Spleen (tissue), 11 donors: ENCODE measurements around the gene TTC12. TPM values are rescaled to one million over a fixed set of nuclear protein-coding genes. Genes with fewer than 3 reads are reported as not detected.

Experiments used
- DNase-seq: peaks from one replicate; pipeline ENCODE4 v3.0.0-alpha.2; 2020
- H3K27ac ChIP-seq, 8 donors: fragments of 200-600 bp; sonication (generic) in 7 of 8; 1 replicate in 4 of 8; 2 replicates in 4 of 8; pipeline versions ENCODE4 v1.5.0 to v1.8.0; 2016 to 2021; ENCODE audit warnings: inconsistent platforms in 4 of 8, mild to moderate bottlenecking in 4 of 8, moderate library complexity in 1 of 8
- H3K27me3 ChIP-seq, 7 donors: fragments of 200-600 bp; sonication (generic) in 6 of 7; replicated peaks in 1 of 7; 1 replicate in 4 of 7; 2 replicates in 3 of 7; pipeline versions ENCODE4 v1.5.0 to v1.8.0; 2016 to 2021; ENCODE audit warnings: inconsistent platforms in 3 of 7, mild to moderate bottlenecking in 1 of 7
- H3K36me3 ChIP-seq, 6 donors: fragments of 200-600 bp; sonication (generic) in 5 of 6; 1 replicate in 4 of 6; 2 replicates in 2 of 6; pipeline versions ENCODE4 v1.5.0 to v1.8.0; 2016 to 2021; ENCODE audit warnings: inconsistent platforms in 2 of 6
- H3K4me1 ChIP-seq, 6 donors: fragments of 200-600 bp; sonication (generic) in 5 of 6; 1 replicate in 3 of 6; 2 replicates in 3 of 6; pipeline versions ENCODE4 v1.5.0 to v1.8.0; 2016 to 2021; ENCODE audit warnings: inconsistent platforms in 3 of 6
- H3K4me3 ChIP-seq, 8 donors: fragments of 200-600 bp; sonication (generic) in 7 of 8; 1 replicate in 4 of 8; 2 replicates in 4 of 8; pipeline versions ENCODE4 v1.5.0 to v1.8.0; 2016 to 2021; ENCODE audit warnings: inconsistent platforms in 4 of 8, mild to moderate bottlenecking in 4 of 8, moderate library complexity in 2 of 8
- H3K9me3 ChIP-seq, 8 donors: fragments of 200-600 bp; sonication (generic) in 7 of 8; 1 replicate in 4 of 8; 2 replicates in 4 of 8; pipeline versions ENCODE4 v1.5.0 to v1.8.0; 2016 to 2021; ENCODE audit warnings: inconsistent platforms in 4 of 8
- POLR2A ChIP-seq, 3 donors: fragments of 450-650 bp; IDR thresholded peaks; one replicate each; pipeline ENCODE4 v1.5.1; 2017; ENCODE audit warnings: antibody characterized with exemption in 3 of 3, mild to moderate bottlenecking in 1 of 3
- POLR2AphosphoS5 ChIP-seq, 3 donors: sonication (generic); formaldehyde crosslinking; IDR thresholded peaks; one replicate each; pipeline ENCODE4 v1.5.1; 2017; ENCODE audit warnings: antibody characterized with exemption in 3 of 3
- WGBS, 5 donors: extraction: QIAGEN DNeasy Blood & Tissue Kit in 3 of 5; methylation state at CpG; one replicate each; pipeline versions ENCODE4 v1.1.5 to v1.1.7; 2013 to 2018; 5-methylcytosine and 5-hydroxymethylcytosine counted together
- intact Hi-C: fragments of 100-400 bp; cut with DNase I; formaldehyde crosslinking; loops from one replicate; pipeline ENCODE4 v1.15.0; 2023; ENCODE audit warnings: low total_unique reads
- polyA plus RNA-seq, 3 donors: library from polyadenylated mRNA; stranded (reverse); fragments of 200-250 nt; gene quantifications; one replicate each; pipeline ENCODE4 v1.2.1, GENCODE V29; 2013
- total RNA-seq, 7 donors: library from RNA; depleted of rRNA in 3 of 7; stranded (reverse); fragments of >200 nt in 3 of 7; fragmentation: NEBNext Ultra II Directional in 4 of 7; extraction: Animal tissue kit (Norgen Biotek cat#: 25700) in 4 of 7; gene quantifications; one replicate each; pipeline versions ENCODE4 v1.1.0 to v1.2.1, GENCODE V29; 2016 to 2021
- TF ChIP-seq, protein P1 (sequence below), 11 experiments: fragments of 200-600 bp in 7 of 11; fragments of 450-650 bp in 4 of 11; sonication (generic) in 4 of 11; IDR thresholded peaks in 8 of 11; conservative IDR thresholded peaks in 3 of 11; 1 replicate in 7 of 11; 2 replicates in 4 of 11; pipeline versions ENCODE4 v1.4.0 to v1.8.0; 2016 to 2021; ENCODE audit warnings: antibody characterized with exemption in 11 of 11, inconsistent platforms in 4 of 11, mild to moderate bottlenecking in 1 of 11
- donor health status: healthy with polysubstance abuse.
- donor health status: DM: no; HTN: no; CAD: no; lungs with moderate emphysema.
- donor health status: DM: no; HTN: no; CAD: no.
- donor health status: Bipolar disorder and iron deficiency.
- donor health status: healthy.
- donor health status: DM: no; HTN: no; CAD: no.
- donor health status: DM: yes; HTN: yes; CAD: no.

The TTC12 gene
- total and polyA plus RNA-seq, 10 donors, result 4.2 to 29.8 (median 14.4) TPM

- Histone ChIP-seq H3K36me3 (no peaks in the 10 kb centered on the region), H3K27ac (no peak overlapping the region), H3K27me3 (no peaks in the 10 kb centered on the region), H3K9me3 (no peaks in the 10 kb centered on the region), H3K4me1 (no peaks in the 10 kb centered on the region), H3K4me3 (no peak overlapping the region)
- TF ChIP-seq, protein P1, sequence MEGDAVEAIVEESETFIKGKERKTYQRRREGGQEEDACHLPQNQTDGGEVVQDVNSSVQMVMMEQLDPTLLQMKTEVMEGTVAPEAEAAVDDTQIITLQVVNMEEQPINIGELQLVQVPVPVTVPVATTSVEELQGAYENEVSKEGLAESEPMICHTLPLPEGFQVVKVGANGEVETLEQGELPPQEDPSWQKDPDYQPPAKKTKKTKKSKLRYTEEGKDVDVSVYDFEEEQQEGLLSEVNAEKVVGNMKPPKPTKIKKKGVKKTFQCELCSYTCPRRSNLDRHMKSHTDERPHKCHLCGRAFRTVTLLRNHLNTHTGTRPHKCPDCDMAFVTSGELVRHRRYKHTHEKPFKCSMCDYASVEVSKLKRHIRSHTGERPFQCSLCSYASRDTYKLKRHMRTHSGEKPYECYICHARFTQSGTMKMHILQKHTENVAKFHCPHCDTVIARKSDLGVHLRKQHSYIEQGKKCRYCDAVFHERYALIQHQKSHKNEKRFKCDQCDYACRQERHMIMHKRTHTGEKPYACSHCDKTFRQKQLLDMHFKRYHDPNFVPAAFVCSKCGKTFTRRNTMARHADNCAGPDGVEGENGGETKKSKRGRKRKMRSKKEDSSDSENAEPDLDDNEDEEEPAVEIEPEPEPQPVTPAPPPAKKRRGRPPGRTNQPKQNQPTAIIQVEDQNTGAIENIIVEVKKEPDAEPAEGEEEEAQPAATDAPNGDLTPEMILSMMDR (IDR thresholded peaks at IDR 0.05 in 8 of 11, conservative IDR thresholded peaks at IDR 0.05 in 3 of 11), result no peak
- no peak for DNase-seq
- 73 to 88% (median 79%) methylated on average over 9 of the region's 9 CpGs for WGBS, 5 donors
- intact Hi-C loops, result no loop called here
Observed at GRCh38 chr11:113278481-113278880, 35.9 kb upstream of the TTC12 start.

GRCh38 chr11:113278925-113279324 lies 35.5 kb upstream of the TTC12 start:
- Histone ChIP-seq H3K9me3 (no peaks in the 10 kb centered on the region), H3K4me3 (no peak overlapping the region), H3K4me1 (no peaks in the 10 kb centered on the region), H3K36me3 (no peaks in the 10 kb centered on the region), H3K27me3 (no peaks in the 10 kb centered on the region), H3K27ac (no peak overlapping the region)
- DNase-seq, result no peak
- TF ChIP-seq POLR2A (IDR thresholded peaks at IDR 0.05), result no peak
- TF ChIP-seq, protein P1 (IDR thresholded peaks at IDR 0.05 in 8 of 11, conservative IDR thresholded peaks at IDR 0.05 in 3 of 11), result peak in 1 of 11 experiments; percentile 14
- 62 to 94% (median 84%) methylated on average over 4 of the region's 4 CpGs for WGBS, 5 donors
- intact Hi-C loops, result no loop called here

DNA sequence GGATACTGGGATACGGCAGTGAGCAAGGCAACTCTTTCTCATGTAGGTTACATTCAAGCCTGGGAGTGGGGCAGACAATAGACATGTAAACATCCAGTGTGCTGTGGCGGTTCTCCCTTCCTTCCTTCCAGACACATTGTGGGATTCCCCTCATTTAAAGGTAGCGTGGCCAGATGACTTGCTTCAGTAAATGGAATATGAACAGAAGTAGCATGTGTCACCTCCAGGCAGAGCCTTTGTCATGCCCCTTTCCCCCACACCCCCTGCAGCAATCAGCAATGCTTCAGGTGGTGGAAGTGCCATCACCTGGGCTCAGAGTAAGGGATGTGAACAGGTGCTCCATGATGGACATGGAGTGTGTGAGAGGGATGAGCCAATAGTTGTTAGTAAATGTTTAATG lies 34.8 kb upstream of the TTC12 start:
- H3K36me3 ChIP-seq, result no peaks in the 10 kb centered on the region
- intact Hi-C loops, result no loop called here
- H3K4me1 ChIP-seq, result no peaks in the 10 kb centered on the region
- H3K27me3 ChIP-seq, result no peaks in the 10 kb centered on the region
- no peak for TF ChIP-seq POLR2AphosphoS5 (IDR thresholded peaks at IDR 0.05)
- TF ChIP-seq POLR2A (IDR thresholded peaks at IDR 0.05), result no peak
- TF ChIP-seq, protein P1 (IDR thresholded peaks at IDR 0.05 in 8 of 11, conservative IDR thresholded peaks at IDR 0.05 in 3 of 11), result no peak
- no peaks in the 10 kb centered on the region for H3K9me3 ChIP-seq
- 65 to 79% (median 71%) methylated on average over 3 of the region's 3 CpGs for WGBS, 5 donors
- H3K27ac ChIP-seq, result no peak overlapping the region
- H3K4me3 ChIP-seq, result no peak overlapping the region
- no peak for DNase-seq

DNA sequence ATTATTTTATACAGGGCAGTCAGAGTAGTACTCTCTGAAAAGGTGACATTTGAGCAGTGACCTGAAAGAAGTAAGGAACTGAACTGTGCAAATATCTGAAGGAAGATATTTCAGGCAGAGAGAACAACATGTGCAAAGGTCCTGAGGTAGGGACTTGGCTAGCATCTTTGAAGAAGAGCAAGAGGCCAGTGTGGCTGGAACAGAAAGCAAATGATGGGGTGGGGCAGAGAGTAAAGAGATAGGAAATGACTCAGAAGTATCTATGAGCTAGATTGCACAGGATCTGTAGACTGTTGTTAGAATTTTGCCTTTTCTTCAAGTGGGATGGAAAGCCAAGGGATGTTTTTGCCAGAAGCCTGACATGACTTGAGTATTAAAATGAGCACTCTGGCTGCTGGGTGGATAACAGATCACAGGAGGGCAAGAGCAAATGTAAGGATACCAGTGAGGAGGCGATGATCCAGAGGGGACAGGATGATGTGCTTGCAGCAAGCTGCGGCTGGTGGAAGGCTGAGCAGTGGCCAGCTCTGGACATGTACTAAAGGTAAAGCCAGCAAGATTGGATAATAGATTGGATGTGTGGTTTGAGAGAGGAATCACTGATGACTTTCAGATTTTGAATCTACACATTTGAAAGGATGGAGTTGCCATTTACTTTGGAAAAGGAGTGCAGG lies 33.2 kb upstream of the TTC12 start:
- 88 to 98% (median 94%) methylated on average over 2 of the region's 2 CpGs for WGBS, 5 donors
- Histone ChIP-seq H3K27me3 (no peaks in the 10 kb centered on the region), H3K36me3 (no peaks in the 10 kb centered on the region), H3K9me3 (no peaks in the 10 kb centered on the region), H3K4me3 (no peak overlapping the region), H3K4me1 (no peaks in the 10 kb centered on the region), H3K27ac (no peak overlapping the region)
- no peak for DNase-seq
- no peak for TF ChIP-seq POLR2A (IDR thresholded peaks at IDR 0.05)
- TF ChIP-seq, protein P1 (IDR thresholded peaks at IDR 0.05 in 8 of 11, conservative IDR thresholded peaks at IDR 0.05 in 3 of 11), result no peak
- TF ChIP-seq POLR2AphosphoS5 (IDR thresholded peaks at IDR 0.05), result no peak
- intact Hi-C loops, result loop anchor here (10.0 kb wide), 1 partner anchor 1066 kb away; no protein-coding TSS in a partner anchor
